ENCODE data around the gene SGCA.

The SGCA gene

GRCh38 chr17:50175035-50175807 lies 9.4 kb downstream of the SGCA start:
- in situ Hi-C loops (cut with MboI; ENCODE audit: low pct_unique_long_range_greater_than_20kb, low sequenced_read_pairs), result no loop called here
- DNase-seq, result no peak

GRCh38 chr17:50176559-50177357 lies 11.0 kb downstream of the SGCA start:
- in situ Hi-C loops (cut with MboI; ENCODE audit: low pct_unique_long_range_greater_than_20kb, low sequenced_read_pairs), result no loop called here

DNA sequence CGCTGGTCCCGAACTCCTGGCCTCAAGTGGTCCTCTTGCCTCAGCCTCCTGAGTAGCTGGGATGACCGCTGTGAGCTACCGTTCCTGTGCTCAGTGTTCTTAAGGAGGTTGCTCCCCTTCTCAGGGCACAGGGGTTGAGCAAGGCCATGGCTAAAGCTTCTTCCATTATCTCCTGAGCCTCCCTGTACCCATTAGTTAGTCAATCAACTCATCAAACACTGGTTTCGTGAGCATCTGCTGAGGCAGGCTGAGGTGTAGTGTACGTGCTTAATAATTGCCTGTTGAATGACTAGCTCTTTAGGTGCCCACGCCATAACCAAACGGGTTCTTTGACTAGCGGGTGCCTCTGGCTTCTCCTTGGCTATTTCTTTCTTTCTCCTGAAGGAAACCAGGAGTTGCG lies 11.7 kb downstream of the SGCA start:
- in situ Hi-C loops (cut with MboI; ENCODE audit: low pct_unique_long_range_greater_than_20kb, low sequenced_read_pairs), result no loop called here
- DNase-seq, result no peak

More at GRCh38 chr17:50176559-50177357, 11.0 kb downstream of the SGCA start:
- DNase-seq, result no peak

GRCh38 chr17:50177983-50178834 lies 12.4 kb downstream of the SGCA start:
- peak; percentile 73 for DNase-seq
- in situ Hi-C loops (cut with MboI; ENCODE audit: low pct_unique_long_range_greater_than_20kb, low sequenced_read_pairs), result no loop called here

DNA sequence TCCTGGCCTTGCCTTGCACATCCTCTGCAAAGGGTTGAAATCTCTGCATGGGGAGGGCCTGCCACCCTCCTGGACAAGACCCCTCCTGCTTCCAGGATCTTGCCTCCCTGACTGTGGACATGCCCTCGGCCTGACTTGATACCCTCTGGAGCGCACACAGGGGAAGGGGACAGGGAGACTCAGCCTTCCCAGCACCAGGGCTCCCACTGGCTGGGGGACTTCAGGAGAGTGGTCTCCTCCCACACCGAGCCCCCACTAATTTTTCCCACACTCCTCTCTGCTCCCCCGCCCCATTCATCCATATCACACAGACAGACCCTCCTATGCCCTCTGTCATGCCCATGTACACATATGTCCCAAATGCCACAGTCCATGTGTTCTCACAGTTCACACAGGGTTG lies 14.3 kb downstream of the SGCA start:
- no peak for DNase-seq
- in situ Hi-C loops (cut with MboI; ENCODE audit: low pct_unique_long_range_greater_than_20kb, low sequenced_read_pairs), result no loop called here

DNA sequence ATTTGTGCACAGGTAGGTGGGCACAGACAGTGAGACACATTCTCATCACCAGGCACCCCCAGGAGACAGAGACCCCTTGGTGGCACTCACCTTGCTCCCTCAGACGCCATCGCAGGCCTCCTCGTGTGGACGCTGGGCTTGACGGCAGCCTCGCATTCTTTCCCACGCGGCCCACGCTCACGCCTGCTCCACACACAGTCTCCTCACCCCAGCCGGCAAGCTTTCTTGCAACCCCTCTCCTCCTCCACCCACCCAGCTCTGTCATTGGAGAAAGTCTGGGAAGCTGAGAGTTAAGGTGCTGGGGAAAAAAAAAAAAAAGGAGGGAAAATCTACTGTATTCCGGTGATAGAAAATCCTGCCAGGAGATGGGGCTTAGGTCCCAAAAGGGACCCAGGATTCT lies 14.8 kb downstream of the SGCA start:
- in situ Hi-C loops (cut with MboI; ENCODE audit: low pct_unique_long_range_greater_than_20kb, low sequenced_read_pairs), result no loop called here
- DNase-seq, result no peak

GRCh38 chr17:50181144-50181543 lies 15.3 kb downstream of the SGCA start:
- DNase-seq, result no peak
- in situ Hi-C loops (cut with MboI; ENCODE audit: low pct_unique_long_range_greater_than_20kb, low sequenced_read_pairs), result no loop called here

DNA sequence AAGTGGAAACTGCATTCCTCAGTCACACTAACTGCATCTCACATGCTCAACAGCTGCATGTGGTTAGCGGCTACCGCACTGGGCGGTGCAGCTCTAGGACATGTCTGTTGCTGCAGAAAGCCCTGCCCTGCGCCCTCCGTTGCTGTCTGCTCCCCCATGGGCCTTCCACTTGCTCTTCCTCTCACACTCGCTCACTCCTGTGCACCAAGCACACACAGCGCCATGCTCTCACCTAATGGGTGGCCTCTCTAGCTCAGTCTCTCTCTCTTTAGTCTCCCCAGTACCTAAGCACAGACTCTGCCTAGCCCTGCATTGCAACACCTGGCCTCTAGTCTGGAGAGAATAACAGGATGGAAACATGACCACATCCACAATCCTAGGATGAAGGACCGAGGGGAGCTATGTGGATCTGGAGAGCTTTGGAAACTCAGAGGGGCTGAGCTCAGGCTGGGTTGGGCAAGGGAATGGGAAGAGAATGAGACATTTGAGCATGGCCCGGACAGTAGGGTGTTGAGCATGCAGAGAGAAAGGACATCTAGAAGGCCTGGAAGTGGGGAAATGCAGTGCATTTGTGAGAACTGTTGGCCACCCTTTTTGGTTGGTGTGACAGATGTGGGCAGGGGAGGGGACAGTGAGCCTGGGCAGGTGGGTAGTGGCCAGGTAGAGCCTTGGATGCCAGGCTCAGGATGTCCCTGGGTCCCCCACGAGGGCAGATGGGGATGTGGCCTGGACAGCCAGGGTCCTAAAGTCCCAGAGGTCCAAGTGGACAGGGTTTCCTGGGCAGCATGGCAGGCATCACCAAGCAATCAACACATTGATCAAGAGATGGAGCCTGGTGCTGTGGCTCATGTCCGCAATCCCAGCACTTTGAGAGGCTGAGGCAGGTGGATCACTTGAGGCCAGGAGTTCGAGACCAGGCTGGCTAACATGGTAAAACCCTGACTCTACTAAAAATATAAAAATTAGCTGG lies 16.1 kb downstream of the SGCA start:
- DNase-seq, result no peak
- in situ Hi-C loops (cut with MboI; ENCODE audit: low pct_unique_long_range_greater_than_20kb, low sequenced_read_pairs), result no loop called here

DNA sequence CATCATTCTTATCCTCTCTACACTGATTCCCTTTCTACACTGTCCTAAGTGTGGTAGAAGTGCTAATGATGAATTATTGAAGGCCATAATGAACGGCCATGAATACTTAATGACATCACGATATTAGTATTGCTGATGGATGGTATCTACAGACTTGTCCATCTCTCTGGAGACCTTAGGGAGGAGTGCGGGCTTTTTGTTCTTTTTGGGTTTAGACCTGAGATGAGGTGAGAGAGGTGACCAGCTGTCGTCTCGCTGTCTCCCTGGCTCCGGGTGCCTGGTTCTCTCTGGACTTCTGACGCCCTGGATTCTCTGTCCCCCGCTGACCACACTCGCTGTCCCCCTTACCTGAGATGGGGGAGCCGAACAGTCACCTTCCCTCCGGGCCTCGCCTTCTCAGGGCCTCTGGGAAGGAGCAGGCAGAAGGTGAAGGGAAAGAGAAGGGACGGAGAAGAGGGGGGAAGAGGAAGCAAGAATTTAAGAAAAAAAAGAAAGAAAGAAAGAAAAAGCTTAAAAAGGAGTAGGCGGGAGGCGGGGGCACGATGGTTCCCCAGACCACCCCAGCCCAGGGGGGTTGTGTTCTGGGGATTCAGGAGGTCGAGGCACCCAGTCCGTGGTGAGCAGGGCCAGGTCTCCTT lies 17.1 kb downstream of the SGCA start:
- DNase-seq, result no peak
- in situ Hi-C loops (cut with MboI; ENCODE audit: low pct_unique_long_range_greater_than_20kb, low sequenced_read_pairs), result no loop called here

DNA sequence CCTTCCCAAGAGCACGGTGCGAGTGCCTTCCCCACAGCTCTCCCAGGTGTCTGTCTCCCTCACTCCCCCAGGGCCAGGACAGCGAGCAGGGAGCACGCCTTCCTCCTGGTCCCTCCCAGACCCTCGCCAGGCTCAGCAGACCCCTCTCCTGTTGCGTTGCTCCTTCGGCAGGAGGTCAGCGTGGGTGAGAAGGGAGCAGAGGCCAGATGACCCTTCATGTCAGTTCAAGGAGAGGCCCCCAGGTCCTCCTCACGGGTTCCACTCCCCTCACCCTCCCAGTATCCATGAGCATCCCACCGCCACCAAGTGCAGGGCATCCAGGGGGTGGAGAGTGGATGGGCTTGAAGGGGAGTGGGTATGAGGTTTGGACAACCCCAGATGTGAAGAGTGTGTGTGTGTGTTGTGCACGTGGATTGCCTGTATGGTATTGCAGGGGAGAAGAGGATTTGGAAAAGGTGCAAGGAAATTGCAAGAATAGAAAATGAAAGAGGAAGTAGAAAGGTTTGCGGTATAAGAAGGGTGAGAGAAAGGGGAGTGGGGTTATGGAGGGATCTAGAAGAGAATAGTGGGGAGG lies 17.7 kb downstream of the SGCA start:
- DNase-seq, result peak; percentile 75
- in situ Hi-C loops (cut with MboI; ENCODE audit: low pct_unique_long_range_greater_than_20kb, low sequenced_read_pairs), result no loop called here

DNA sequence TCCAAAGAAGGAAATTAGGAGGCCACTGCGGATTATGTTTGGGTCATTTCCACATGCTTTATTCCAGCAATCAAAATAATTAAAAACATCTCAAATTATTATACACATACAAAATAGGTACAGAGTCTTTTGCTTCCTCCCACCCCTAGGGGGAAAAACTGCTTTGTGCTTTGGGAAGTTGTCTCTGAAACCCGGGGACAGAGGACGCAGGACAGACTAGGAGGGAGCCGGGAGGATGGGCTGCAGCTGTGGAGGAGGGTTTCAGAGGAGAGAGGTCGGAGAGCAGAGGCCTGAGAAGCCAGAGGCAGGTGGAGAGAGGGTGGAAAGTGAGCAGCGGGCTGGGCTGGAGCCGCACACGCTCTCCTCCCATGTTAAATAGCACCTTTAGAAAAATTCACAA lies 18.3 kb downstream of the SGCA start:
- peak; percentile 21 for DNase-seq
- in situ Hi-C loops (cut with MboI; ENCODE audit: low pct_unique_long_range_greater_than_20kb, low sequenced_read_pairs), result no loop called here

- DNase-seq, result no peak
- in situ Hi-C loops (cut with MboI; ENCODE audit: low pct_unique_long_range_greater_than_20kb, low sequenced_read_pairs), result no loop called here
These were observed 19.0 kb downstream of the SGCA start for GRCh38 chr17:50184611-50185398.

DNA sequence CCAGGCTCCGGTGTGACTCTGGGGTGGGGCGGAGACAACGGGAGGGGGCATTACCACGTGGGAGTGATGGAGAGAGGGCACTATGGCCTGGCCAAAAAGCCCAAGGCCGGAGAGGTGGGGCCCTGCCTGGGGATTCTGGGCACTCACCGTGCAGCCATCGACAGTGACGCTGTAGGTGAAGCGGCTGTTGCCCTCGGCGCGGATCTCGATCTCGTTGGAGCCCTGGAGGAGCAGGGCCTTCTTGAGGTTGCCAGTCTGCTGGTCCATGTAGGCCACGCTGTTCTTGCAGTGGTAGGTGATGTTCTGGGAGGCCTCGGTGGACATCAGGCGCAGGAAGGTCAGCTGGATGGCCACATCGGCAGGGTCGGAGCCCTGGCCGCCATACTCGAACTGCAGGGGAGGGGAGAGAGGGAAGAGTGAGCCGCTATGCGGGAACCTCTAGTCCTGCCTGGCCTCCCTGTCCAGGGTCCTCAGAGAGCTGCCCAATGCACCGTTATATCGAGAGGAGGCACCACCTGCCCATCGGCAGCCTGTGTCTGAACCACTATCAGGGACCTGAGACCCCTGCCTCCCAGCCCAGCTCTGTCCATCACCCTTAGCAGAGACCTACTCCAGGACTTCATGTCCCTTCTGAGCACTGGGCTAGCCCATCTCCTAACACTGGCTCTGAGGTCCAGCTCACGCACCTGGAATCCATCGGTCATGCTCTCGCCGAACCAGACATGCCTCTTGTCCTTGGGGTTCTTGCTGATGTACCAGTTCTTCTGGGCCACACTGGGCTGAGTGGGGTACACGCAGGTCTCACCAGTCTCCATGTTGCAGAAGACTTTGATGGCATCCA lies 20.0 kb downstream of the SGCA start:
- no peak for DNase-seq
- in situ Hi-C loops (cut with MboI; ENCODE audit: low pct_unique_long_range_greater_than_20kb, low sequenced_read_pairs), result no loop called here

DNA sequence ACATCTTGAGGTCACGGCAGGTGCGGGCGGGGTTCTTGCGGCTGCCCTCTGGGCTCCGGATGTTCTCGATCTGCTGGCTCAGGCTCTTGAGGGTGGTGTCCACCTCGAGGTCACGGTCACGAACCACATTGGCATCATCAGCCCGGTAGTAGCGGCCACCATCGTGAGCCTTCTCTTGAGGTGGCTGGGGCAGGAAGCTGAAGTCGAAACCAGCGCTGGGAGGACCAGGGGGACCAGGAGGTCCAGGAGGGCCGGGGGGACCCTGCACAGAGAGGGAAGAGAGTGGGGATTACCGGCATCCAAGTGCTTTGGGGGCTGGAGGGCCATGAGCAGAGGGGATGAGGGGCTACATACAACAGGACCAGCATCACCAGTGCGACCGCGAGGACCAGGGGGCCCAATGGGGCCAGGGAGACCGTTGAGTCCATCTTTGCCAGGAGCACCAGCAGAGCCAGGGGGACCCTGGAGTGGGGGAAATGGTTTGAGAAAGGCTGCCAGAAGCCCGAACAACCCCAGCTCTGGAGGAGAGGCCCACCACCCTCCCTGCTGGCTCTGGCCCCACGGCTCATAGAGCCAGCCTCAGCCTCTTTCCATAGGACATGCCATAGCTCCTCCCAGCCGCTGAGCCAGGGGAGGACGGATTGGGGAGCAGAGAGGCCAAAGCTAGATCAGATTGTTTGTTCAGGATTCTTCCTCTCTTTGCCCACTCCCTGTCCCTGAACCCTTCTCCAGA lies 21.0 kb downstream of the SGCA start:
- DNase-seq, result no peak

DNA sequence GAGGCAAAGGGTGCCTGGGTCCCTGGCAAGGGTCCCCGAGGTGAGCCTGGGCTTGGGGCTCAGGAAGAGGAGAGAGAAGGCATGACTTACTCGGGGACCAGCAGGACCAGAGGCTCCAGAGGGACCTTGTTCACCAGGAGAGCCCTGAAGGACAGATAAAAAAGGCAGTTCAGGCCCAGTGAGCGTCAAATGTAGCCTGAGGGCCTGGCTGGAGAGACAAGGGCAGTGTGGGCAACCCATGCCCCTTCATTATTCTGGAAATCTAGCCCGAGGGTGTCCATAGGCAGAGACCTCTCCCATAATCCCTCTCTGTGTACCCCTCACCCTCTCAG lies 21.6 kb downstream of the SGCA start:
- in situ Hi-C loops (cut with MboI; ENCODE audit: low pct_unique_long_range_greater_than_20kb, low sequenced_read_pairs), result no loop called here
- DNase-seq, result no peak

More for the DNA sequence above, 21.0 kb downstream of the SGCA start:
- in situ Hi-C loops (cut with MboI; ENCODE audit: low pct_unique_long_range_greater_than_20kb, low sequenced_read_pairs), result no loop called here

Measured in KBM-7 (cell line).